GM19324 (cell line): ENCODE measurements around the gene AUP1.
"Not testable (repeated sequence)": the region's sequence is repeated elsewhere in the genome, so short reads cannot be mapped to it uniquely, and the experiment has no call there.

ENCODE experiments used
- ATAC-seq: cut with Tn5 transposase; IDR thresholded peaks from one replicate; pipeline ENCODE4 v1.9.1; 2021; ENCODE audit warnings: mild to moderate bottlenecking, moderate library complexity; ENCODE audit not compliant: unreplicated experiment, low FRiP score

AUP1 gene

DNA sequence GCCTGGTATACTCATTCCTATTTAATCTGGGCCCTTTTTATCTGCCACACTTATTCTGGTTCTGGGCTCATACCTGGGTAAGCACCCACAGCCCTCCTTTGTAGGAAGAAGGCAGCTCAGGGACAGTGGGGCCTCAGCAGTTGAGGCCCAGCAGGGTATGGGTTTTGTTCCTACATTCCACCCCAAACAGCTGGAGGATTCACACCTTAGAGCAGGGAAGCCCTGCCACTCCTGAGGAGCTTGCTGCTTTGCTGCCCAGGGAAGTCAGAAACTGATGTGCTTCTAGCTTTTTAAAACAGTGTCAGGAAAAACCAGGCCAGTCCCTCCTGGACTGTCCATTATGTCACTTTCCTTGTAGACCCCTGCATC is 28.9 kb downstream of the AUP1 start:
- ATAC-seq = no peak

- no peak for ATAC-seq
Observed at GRCh38 chr2:74499940-74500577, 29.4 kb downstream of the AUP1 start.

GRCh38 chr2:74499267-74499939 is 30.1 kb downstream of the AUP1 start, which contains the start of gene LBX2:
TSS of gene LBX2 (minus strand) at chr2:74499603. CDS start at chr2:74499537, 66 bp downstream.
- no peak for ATAC-seq

DNA sequence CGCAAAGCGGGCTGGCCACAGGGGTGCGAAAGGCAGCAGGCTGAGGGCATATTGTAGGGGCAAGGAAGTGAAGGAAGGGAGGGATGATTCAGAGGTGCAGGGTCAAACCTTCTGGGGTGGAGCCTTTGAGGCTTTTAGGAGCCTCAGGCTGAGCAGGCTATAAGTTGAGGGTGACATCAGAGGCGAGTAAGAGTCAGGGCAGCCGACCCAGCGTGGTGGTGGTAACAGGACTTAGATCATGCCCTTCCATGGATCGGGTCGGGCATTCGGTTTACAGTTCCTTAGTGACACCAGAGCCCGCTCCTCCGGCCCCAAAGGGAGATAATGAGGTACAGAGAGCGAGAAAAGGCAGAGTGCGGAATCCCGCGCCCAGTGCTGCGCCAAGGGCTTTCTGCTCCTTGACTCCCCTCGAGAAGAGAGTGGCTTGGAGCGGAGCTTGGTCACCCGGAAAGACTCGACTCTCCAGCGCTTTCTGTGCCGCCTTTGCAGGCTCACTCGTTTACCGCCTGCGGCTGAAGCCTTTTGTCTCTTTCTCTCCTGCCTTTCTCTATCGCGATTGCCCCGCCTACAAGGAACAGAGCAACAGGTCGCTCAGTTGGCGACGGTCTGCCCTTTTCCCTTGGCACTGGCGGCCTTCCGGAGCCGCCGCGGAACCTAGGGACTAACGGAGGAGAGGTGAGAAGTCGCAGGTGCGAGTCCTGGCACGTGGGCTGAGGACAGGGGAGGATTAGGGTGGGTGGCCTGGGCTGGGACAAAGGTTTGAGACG is 30.8 kb downstream of the AUP1 start:
- no peak for ATAC-seq

DNA sequence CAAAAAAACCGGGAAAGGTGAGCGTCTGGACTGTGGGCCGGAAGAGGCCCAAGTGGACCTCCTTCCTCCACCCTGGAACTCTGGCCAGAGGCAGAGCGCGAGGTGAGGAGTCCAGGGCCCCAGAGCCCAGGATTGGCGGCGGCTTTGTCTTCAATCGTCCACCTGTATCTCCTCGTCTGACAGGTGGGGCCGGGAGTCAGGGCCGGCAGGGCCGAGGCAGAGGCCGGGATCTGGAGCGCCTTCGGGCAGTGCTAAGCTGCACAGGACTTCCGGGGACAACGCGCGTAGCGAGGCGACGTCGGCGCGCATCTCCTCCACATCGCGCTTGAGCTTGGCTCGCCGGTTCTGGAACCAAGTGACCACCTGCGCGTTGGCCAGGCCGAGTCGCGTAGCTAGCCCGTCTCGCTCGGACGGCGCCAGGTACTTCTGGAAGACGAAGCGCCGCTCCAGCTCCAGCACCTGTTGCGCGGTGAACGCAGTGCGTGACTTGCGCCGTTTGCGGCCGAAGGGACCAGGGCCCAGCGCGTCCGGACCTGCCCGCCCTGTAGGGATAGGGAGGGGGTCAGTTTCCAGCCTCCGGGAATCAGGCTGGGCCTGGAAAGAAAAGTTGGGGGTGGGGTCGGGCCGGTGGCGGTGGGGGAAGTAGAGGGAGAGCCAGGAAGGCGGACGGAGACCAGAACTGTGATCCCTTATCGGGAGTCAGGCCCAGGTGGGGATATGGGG is 31.6 kb downstream of the AUP1 start:
- ATAC-seq = no peak

DNA sequence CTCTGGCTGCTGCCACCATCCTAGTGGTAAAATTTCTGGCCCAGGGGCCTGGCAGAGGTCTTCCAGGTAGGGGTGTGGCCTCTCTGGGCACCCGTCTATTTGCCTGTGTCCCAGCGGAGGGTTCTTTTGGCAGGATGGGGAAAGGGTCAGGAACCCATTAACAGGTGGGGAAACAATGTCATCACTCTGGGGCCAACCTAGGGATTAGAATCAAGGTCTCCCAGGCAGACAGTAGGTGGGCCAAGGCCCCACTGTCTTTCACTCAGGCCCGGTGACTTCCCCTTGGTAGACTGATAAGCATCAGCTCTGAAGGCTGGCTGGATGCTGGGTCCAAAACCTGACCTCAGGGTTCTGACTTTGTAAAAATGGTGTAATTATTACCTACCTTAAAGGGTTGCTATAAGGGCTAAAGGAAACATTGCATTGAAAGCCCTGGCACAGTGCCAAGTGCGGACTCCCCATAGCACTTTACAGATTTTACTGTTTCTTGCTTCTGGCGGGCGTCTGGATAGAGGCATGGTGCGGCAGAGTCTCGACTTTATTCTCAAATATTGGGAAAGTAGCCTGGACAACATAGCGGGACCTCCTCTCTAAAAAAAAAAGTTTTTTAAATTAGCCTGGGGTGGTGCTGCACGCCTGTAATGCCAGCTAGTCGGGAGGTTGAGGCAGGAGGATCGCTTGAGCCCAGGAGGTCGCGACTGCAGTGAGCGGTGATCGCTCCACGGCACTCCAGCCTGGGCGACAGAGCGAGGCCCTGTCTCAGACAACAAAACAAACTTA is 32.3 kb downstream of the AUP1 start:
- no peak for ATAC-seq

GRCh38 chr2:74495440-74495839 is 34.1 kb downstream of the AUP1 start:
- no peak for ATAC-seq

DNA sequence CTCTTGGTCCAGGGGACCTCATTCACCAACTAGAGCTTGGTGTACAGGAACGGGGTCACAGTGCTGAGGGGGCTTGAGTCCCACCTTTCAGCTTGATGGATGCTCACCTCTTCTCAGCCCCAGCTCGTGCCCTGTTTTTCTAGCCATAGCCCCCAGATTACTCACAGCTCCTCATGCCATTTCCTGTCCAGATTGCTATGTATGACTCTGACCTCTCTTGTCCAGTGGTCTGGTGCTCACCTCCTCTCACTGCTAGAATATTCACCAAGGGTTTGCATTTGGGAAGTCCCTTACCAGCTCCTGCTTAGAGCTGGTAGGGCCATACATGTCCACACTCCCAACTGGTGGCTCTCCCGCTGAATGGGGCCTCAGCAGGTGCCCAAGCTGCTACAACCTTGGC is 36.0 kb downstream of the AUP1 start:
- no peak for ATAC-seq

DNA sequence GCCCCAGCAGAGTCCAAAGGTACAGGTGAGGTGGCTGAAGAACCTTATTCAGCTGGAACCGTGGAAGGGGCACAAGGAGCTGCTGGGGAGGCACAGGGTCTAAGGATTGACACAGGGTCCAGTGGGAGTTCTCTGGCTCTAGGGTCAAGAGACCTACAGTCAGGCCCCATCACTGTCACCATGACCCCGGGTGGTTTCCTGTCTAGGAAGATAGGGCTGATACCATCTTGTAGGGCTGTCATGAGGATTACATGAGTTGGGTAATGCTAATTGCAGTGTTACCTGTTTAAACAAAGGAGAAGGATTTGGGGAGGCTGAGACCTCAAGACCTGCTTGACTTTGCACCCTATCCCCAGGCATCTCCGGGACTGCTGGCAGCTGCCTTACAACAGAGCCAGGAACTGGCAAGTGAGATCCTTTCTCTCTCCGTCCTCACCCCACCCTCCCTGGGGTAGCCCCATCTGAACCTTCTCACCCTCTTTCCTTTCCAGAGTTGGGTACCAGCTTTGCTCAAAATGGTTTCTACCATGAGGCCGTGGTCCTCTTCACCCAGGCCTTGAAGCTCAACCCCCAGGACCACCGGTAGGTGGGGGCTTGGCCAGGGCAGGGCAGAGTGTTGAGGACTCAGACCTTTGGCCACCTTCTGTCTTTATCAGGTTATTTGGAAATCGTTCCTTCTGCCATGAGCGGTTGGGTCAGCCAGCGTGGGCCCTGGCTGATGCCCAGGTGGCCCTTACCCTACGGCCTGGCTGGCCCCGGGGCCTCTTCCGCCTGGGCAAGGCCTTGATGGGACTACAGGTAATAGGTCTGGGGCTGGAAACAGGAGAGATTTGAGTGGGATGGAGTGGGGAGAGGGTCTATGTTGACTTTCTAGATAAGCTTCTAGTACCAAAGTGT is 37.6 kb downstream of the AUP1 start:
- ATAC-seq = no peak

DNA sequence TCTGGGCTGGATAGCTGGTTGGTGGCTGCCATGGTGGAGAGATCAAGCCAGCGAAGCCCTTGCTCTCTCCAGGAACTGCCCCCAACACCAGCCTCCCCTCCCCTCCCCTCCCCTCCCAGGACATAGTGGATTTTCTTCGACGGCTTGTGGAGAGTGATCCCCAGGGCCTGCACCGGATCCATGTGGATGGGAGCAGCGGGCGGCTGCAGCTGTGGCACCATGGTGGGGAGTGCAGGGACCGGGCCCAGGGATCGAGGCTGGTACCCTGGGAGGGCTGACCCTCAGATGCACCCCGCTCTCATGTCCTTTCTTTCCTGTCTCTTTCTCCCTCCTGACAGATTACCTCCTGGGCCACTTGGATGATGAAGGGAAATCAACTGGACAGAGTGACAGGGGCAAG is 39.6 kb downstream of the AUP1 start:
- ATAC-seq = no peak

DNA sequence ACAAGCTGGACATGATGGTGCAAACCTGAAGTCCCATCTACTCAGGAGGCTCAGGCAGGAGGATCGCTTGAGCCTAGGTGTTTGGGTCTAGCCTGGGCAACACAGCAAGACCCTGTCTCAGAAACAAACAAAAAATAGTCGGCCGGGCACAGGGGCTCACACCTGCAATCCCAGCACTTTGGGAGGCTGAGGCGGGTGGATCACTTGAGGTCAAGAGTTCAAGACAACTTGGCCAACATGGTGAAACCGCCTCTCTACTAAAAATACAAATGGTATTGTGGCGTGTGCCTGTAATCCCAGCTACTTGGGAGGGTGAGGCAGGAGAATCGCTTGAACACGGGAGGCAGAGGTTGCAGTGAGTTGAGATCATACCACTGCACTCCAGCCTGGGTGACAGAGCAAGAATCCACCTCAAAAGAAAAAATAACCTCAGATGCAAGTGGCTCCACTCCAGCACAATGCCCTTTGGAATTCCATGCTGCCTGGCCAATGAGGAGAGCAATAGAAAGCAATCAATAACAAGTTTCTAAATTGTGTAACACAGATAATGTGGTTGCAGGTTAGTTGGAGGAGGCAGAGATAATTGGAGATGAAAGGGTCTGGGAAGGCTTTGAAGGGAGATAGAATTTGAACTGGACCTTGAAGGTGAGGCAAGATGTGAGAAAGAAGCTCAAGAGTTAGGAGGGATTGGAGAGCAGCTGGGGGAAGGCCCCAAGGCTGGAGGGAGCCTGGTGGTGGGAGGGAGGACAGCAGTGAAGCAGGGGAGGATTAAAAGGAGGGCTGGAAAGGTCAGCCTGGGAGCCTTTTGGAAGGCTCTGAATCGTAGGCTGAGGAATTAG is 40.6 kb downstream of the AUP1 start:
- ATAC-seq = no peak

DNA sequence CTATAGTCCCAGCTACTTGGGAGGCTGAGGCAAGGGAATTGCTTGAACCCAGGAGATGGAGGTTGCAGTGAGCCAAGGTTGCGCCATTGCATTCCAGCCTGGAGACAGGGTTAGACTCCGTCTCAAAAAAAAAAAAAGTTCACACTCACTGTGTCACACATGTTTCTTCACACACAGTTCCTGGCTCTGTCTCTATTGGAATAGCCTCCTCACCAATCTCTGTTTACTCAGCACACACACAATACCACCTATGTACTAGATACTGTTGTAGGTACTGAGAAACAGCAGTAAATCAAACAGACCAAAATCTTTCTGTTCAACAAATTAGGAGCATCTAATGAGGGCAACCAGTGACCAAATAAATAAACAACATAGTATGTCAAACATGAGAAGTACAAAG is 43.4 kb downstream of the AUP1 start:
- no peak for ATAC-seq

GRCh38 chr2:74483675-74484164 is 45.8 kb downstream of the AUP1 start:
- ATAC-seq = not testable (repeated sequence)

DNA sequence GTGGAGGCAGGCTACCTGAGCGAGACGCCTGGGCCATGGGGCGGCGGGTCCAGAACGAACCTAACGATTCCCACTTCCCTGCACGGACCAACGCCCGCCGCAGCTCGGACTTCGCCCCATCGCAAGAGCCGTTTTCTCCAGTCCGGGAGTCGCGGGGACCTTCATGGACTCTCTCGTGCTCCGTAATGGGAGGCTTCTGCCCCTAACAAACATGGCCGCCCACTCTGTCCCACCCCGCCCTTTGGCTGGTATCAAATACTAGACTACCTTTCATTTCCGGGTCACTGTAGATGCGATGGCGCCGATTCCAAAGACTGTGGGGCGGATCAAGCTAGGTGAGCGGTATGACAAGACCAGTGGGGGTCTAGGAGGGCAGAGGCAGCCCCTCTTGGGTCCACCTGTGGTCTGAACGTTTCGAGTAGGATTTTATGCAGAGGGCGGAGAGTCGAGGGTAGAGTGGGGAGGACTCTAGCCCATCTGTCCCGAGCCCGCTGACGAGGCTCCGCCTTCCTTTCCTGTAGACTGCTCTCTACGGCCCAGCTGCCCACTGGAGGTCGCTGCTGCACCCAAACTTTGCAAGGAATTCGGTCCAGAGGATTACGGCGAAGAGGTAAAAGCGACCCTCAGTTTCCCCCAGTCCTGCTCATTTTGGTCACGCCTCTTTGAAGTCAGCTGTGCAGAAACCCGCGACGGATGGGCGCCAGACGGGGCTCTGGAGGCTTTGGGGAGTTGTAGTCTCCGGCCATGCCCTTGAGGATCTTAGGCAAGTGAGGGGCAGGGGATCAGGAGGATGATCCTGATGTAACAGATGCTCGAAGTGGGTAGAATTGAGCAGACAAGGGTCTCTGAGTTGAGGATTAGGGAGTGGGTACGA is 46.5 kb downstream of the AUP1 start, which contains the start of the genes CCDC142 and TTC31:
Gene CCDC142, minus strand, starts transcription at position 198 of the 874 bp plus-strand sequence. Its CDS starts 161 bp downstream, at position 37.
Gene TTC31, plus strand, starts transcription at position 281 of the 874 bp plus-strand sequence. Its CDS starts 15 bp downstream, at position 296.
- peak; percentile 90 for ATAC-seq

DNA sequence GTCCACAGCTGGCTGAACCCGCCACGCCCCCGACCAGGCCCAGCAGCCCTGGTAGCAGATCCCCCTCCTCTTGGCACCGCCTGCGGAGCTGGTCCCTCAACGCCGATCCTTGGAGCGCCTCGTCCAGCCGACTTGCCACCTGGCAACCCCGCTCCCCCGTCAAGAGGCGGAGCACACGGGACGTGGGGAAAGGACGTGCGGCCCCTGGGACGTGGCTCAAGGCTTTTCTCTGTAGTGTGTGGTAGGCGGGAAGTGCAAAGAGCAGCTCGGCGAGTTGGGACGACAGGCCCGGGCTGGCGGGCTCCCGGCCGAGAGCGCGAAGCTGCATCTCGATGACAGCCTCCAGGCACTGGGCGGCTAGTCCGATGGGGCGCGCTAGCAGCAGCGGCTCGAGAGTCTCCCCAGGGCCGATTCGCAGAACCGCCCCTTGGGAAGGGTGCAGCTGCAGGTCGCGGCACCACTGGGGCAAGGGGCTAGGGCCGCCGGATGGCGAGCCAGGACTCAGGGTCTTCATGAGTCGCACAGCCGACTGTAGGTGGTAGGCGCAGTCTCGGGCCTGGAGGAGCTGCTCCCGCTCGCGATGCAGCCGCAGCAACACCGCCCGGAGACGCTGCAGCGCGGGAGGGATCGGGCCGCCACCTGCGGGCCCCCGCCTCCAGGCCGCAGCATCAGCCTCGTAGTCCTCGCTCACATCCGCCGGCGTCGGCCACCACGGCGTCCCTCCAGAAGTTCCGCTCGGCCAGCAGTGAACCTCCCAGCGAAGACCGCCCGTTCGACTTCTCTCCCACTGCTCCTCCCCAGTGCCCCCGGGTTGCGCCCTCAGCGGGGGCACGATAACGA is 47.3 kb downstream of the AUP1 start:
- ATAC-seq = peak; percentile 51

DNA sequence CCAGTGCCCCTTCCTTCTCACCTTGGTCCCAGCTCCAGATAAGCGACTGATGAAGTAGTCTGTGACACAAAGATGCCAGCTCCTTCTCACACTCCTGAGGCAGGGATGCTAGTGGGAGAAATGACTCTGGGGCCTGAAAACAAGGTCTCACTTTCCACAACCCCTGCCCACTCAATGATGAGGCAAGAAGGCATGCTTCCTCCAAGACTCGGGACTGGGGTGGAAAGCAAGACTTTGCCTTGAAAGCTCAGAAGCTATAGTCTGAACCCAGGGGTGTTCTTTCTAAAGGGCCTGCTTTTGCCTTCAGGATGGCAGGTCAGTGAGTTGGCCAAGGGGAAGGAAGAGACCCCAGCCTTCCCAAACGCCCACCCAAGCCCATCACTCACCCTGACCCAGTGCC is 48.1 kb downstream of the AUP1 start:
- ATAC-seq = no peak
